NCI-H128 (cell line): ENCODE data around the gene SLC15A2.

Experiments
- DNase-seq: peaks from one replicate; lab custom pipeline; 2025; ENCODE audit not compliant: unreplicated experiment; lab: John Stamatoyannopoulos, UW

Gene SLC15A2

DNA sequence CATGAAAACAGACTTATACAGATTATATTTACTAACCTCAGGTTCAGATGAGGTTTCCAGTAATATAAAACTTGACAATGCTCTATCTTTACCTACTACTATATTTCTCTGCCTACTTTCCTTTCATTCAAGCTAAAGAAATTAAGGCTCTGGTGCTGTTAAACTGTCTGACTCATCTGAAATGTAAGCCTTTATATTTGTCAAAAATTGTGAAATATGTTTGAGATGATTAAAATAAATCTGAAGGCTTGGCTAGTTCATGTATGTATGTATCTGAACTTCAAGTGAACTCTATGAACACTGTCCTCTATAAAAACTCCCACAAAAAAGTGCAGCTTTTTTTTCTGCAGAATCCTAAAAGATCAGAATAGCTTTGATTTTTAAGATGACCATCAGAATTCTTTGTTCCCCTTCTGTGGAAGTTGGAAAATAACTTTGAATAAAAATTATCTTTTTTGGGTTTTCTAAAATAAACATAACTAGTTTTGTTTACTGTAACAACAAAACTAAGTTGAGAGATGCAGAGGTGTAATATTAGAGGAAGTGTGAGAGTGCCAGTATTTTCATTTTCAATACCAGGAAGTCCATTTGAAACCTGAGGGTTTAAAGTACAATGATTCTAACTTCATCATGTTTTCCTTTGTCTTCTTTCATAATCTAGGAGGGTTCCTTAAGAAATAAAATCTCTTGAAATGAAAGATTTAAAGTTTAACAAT is 85.7 kb downstream of the SLC15A2 start:
- DNase-seq: no peak

DNA sequence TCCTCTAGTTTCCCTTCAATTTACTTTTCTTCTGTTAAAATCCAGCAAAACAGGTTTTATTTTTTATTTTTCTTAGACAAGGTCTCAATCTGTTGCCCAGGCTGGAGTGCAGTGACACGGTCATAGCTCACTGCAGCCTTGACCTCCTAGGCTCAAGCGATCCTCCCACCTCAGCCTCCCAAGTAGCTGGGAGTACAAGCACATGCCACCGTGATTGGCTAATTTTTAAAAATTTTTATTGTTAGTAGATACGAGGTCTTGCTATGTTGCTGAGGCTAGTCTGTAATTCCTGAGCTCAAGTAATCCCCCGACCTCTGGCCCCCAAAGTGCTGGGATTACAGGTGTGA is 86.2 kb downstream of the SLC15A2 start:
- DNase-seq: no peak

DNA sequence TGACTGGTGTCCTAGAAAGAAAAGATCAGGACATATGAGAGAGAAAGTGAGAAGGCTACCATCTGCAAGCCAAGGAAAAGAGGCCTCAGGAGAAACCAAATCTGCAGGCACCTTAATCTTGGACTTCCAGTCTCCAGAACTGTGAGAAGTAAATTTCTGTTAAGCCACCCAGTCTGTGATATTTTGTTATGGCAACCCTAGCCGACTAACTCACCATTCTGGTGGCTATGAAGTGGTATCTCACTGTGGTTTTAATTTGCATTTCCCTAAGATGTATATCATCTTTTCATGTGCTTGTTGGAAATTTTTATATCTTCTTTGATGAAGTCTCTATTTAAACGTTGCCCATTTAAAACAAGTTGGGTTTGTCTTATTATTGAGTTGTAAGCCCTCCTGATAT is 87.3 kb downstream of the SLC15A2 start:
- DNase-seq: no peak

DNA sequence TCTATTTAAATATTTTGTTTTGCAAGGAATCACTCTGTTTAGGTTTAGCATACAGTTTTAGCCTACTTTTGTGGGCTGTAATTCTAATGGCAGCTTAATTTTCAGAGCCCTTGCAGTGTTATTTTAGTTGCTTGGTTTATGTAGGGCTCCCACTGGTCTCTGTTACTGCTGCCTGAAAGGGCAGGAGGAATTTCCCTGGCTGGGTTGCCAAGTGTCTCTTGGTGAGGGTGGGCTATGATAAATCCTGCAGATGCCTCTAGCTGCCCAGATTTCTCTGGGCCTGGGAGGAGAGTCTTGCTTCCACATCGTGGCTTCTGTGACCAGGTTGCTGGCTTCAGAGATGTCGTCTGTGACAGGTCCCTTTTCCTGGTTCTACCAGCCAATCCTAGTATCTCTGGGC is 91.6 kb downstream of the SLC15A2 start:
- no peak for DNase-seq

DNA sequence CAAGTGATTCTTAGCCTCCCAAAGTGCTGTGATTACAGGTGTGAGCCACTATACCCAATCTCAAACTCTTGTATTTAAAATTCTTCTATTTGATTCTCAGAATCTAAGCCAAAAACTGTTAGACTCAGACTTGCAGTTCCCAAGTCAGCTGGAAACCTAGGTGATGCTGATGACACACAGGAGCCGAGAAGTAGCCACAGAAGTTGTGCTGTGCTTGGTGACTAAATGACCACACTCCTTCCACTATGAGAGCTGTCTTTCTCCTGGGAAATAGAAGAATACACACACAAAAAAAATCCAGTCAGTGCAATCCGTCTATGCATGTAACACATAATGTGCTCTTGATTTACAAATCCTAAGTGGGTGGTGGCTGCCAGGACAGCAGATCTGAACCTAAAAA is 93.9 kb downstream of the SLC15A2 start:
- DNase-seq: no peak

DNA sequence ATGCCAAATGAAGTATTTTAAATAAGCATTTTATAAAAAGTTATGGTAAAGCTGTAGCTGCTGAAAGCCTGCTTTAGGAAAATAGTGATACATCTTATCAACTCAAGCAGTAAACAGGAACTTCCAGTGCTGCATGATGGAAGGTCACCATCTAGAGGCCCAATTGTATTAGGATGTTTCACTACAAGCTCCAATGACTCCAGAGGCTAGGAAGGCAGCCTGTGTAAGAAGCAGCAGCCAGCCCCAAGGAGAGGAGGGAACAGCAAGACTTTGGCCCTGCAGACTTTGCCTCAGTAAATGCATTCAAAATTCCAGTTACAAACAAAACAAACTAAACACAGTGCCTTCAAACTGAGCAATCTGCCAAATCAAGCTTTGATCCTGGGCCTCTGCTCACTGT is 95.7 kb downstream of the SLC15A2 start:
- no peak for DNase-seq

DNA sequence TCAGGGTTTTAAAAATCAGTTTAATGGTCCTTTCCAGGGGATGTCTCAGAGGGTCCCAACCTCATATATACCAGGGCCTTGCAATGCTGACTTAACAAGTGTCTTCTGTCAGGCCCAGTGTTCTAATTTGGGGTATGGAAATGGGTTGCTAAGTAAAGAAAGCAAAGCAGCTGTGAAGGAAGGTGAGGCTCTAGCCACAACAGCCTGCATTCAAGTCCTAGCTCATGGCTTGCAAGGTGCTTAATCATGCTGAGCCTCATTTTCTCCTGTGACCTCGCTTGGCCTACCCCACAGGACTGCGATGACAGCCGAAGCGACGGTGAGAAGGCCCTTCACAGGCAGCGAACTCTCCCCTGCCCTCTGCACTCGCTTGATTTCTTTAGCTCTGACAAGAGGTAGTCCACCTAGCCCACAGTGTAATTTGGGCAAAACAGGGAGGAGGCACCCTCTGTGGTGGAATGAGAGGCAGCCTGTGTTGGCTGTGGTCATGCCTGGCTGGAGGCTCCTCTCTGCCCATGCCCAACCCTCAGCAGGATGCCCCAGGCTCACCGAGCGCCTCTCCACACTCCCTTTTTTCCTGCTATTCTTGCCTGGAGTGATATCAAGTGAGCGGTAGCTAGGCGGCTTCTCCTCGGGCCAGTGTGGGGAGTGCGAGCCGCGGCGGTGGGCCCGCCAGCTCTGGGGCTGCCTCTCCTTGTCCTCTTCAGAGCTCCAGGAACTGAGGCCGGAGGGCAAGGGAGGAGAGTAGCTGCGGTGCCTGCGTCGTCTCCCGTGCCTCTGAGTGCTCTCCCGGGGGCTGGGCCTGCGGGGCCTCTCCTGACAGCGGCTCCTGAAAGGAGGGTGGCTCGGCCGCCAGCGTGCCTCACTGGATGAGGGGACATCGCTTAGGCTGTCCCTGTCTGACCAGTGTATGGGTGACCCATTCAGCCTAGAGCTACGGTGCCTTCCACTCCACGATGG is 98.7 kb downstream of the SLC15A2 start:
- no peak for DNase-seq
